HL-60 (cell line): ENCODE measurements around the gene CNTNAP4.

Source experiments
- GABPA ChIP-seq: IDR thresholded peaks from 2 replicates; pipeline ENCODE4 v1.6.1; 2012; ENCODE audit warnings: low read depth
- POLR2AphosphoS5 ChIP-seq: IDR thresholded peaks from 2 replicates; pipeline ENCODE4 v1.6.1; 2012; ENCODE audit warnings: low read depth
- SPI1 ChIP-seq: IDR thresholded peaks from 2 replicates; pipeline ENCODE4 v1.6.1; 2012; ENCODE audit warnings: low read depth, mild to moderate bottlenecking, borderline replicate concordance
- TF ChIP-seq, protein P1 (sequence below): IDR thresholded peaks from one replicate; pipeline ENCODE4 v1.5.1; 2011; ENCODE audit warnings: low read length, control low read depth, inconsistent platforms; ENCODE audit not compliant: insufficient read depth
- TF ChIP-seq, protein P2 (sequence below): IDR thresholded peaks from 2 replicates; pipeline ENCODE4 v1.6.1; 2012; ENCODE audit warnings: low read depth; ENCODE audit not compliant: insufficient replicate concordance

DNA sequence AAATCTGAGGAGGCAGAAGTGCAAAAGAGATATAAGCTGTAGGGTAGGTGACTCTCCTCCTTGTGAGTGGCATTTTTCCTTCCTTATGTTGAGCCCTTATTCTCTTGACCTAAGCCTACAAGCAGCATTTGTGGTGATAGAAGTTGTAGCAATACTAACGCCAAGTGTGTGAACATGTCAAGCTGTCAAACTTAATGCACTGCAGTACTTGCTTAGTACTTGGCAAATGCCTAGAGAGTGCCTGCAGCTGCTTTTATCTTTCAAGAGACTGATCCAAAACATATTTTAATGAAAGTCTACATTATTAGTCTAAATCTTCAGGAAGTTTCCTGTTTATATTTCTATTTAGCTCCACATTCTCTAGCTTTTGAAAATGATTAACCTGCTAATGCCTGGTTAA, 83.2 kb downstream of the CNTNAP4 start:
- TF ChIP-seq GABPA (no peak), POLR2AphosphoS5 (no peak), SPI1 (no peak)
- TF ChIP-seq, protein P1, sequence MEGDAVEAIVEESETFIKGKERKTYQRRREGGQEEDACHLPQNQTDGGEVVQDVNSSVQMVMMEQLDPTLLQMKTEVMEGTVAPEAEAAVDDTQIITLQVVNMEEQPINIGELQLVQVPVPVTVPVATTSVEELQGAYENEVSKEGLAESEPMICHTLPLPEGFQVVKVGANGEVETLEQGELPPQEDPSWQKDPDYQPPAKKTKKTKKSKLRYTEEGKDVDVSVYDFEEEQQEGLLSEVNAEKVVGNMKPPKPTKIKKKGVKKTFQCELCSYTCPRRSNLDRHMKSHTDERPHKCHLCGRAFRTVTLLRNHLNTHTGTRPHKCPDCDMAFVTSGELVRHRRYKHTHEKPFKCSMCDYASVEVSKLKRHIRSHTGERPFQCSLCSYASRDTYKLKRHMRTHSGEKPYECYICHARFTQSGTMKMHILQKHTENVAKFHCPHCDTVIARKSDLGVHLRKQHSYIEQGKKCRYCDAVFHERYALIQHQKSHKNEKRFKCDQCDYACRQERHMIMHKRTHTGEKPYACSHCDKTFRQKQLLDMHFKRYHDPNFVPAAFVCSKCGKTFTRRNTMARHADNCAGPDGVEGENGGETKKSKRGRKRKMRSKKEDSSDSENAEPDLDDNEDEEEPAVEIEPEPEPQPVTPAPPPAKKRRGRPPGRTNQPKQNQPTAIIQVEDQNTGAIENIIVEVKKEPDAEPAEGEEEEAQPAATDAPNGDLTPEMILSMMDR, result no peak
- TF ChIP-seq, protein P2, sequence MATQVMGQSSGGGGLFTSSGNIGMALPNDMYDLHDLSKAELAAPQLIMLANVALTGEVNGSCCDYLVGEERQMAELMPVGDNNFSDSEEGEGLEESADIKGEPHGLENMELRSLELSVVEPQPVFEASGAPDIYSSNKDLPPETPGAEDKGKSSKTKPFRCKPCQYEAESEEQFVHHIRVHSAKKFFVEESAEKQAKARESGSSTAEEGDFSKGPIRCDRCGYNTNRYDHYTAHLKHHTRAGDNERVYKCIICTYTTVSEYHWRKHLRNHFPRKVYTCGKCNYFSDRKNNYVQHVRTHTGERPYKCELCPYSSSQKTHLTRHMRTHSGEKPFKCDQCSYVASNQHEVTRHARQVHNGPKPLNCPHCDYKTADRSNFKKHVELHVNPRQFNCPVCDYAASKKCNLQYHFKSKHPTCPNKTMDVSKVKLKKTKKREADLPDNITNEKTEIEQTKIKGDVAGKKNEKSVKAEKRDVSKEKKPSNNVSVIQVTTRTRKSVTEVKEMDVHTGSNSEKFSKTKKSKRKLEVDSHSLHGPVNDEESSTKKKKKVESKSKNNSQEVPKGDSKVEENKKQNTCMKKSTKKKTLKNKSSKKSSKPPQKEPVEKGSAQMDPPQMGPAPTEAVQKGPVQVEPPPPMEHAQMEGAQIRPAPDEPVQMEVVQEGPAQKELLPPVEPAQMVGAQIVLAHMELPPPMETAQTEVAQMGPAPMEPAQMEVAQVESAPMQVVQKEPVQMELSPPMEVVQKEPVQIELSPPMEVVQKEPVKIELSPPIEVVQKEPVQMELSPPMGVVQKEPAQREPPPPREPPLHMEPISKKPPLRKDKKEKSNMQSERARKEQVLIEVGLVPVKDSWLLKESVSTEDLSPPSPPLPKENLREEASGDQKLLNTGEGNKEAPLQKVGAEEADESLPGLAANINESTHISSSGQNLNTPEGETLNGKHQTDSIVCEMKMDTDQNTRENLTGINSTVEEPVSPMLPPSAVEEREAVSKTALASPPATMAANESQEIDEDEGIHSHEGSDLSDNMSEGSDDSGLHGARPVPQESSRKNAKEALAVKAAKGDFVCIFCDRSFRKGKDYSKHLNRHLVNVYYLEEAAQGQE, result no peak
